Neural progenitor cell (in vitro differentiated cells): ENCODE results near the gene AADACL4. TPM values are rescaled to one million over a fixed set of nuclear protein-coding genes. Genes with fewer than 3 reads are reported as not detected.
A peak's percentile ranks its signal among the peaks of the same experiment; 100 is the strongest.

Experiments
- DNase-seq: peaks from one replicate; pipeline ENCODE4 v3.0.0-alpha.2; 2016; ENCODE audit warnings: low spot score
- H2AFZ ChIP-seq: fragments of 200-600 bp; sonication (generic); replicated peaks from 2 replicates; pipeline ENCODE4 v1.6.1; 2016; ENCODE audit warnings: antibody characterized with exemption
- H3F3A ChIP-seq: fragments of 200-600 bp; sonication (generic); 2 replicates; pipeline ENCODE4 v1.6.1; 2016; ENCODE audit warnings: antibody characterized with exemption, low read depth
- H3K27ac ChIP-seq: fragments of 200-600 bp; sonication (generic); 2 replicates; pipeline ENCODE4 v1.5.1; 2016; ENCODE audit warnings: mild to moderate bottlenecking
- H3K27me3 ChIP-seq: fragments of 200-600 bp; sonication (generic); 2 replicates; pipeline ENCODE4 v1.6.1; 2016; ENCODE audit warnings: mild to moderate bottlenecking, moderate library complexity
- H3K36me3 ChIP-seq: fragments of 200-600 bp; sonication (generic); 2 replicates; pipeline ENCODE4 v1.5.1; 2016
- H3K4me1 ChIP-seq: fragments of 200-600 bp; sonication (generic); 2 replicates; pipeline ENCODE4 v1.6.1; 2016; ENCODE audit warnings: mixed run types
- H3K4me2 ChIP-seq: fragments of 200-600 bp; sonication (generic); 2 replicates; pipeline ENCODE4 v1.6.1; 2016
- H3K4me3 ChIP-seq: fragments of 200-600 bp; sonication (generic); 2 replicates; pipeline ENCODE4 v1.5.1; 2016
- H3K79me2 ChIP-seq: fragments of 200-600 bp; sonication (generic); 2 replicates; pipeline ENCODE4 v1.6.1; 2016; ENCODE audit warnings: low read depth
- H3K9ac ChIP-seq: fragments of 200-600 bp; sonication (generic); 2 replicates; pipeline ENCODE4 v1.6.1; 2016
- H3K9me3 ChIP-seq: fragments of 200-600 bp; sonication (generic); 2 replicates; pipeline ENCODE4 v1.5.1; 2016; ENCODE audit warnings: low read depth
- H4K20me1 ChIP-seq: fragments of 200-600 bp; sonication (generic); 2 replicates; pipeline ENCODE4 v1.6.1; 2016; ENCODE audit warnings: low read depth
- H3K27ac Mint-ChIP-seq: 3 replicates; pipeline ENCODE4 v1.8.0; 2021; ENCODE audit warnings: mixed read lengths
- H3K27me3 Mint-ChIP-seq: 2 replicates; pipeline ENCODE4 v1.8.0; 2022; ENCODE audit warnings: low read depth, mild to moderate bottlenecking, inconsistent platforms, moderate library complexity, mixed read lengths; ENCODE audit not compliant: insufficient read depth
- H3K36me3 Mint-ChIP-seq: 3 replicates; pipeline ENCODE4 v1.8.0; 2021; ENCODE audit warnings: mixed read lengths
- H3K4me1 Mint-ChIP-seq: 3 replicates; pipeline ENCODE4 v1.8.0; 2021; ENCODE audit warnings: mixed read lengths
- H3K4me3 Mint-ChIP-seq: 3 replicates; pipeline ENCODE4 v1.8.0; 2021; ENCODE audit warnings: mild to moderate bottlenecking, moderate library complexity, mixed read lengths
- H3K9me3 Mint-ChIP-seq: 3 replicates; pipeline ENCODE4 v1.8.0; 2020; ENCODE audit warnings: mixed read lengths
- CTCF ChIP-seq: fragments of 200-600 bp; sonication (generic); IDR thresholded peaks from 2 replicates; pipeline ENCODE4 v1.5.1; 2017; ENCODE audit warnings: antibody characterized with exemption, mild to moderate bottlenecking
- EZH2 ChIP-seq: fragments of 200-600 bp; sonication (generic); IDR thresholded peaks from 2 replicates; pipeline ENCODE4 v1.6.1; 2017; ENCODE audit warnings: antibody characterized with exemption, mild to moderate bottlenecking, moderate library complexity
- EZH2phosphoT487 ChIP-seq: fragments of 200-600 bp; sonication (generic); IDR thresholded peaks from 2 replicates; pipeline ENCODE4 v1.6.1; 2017; ENCODE audit warnings: antibody characterized with exemption
- total RNA-seq: library from RNA; depleted of rRNA; stranded (reverse); fragments of >200 nt; gene quantifications from 2 replicates; pipeline ENCODE4 v1.2.3, GENCODE V29; 2015; ENCODE audit warnings: low replicate concordance

Gene AADACL4
- total RNA-seq, 1 donor from 2014 or later, result not detected

- Histone ChIP-seq H3F3A (peaks cover 6% of the 10 kb centered on the region), H3K9me3 (no peaks in the 10 kb centered on the region), H3K4me3 (no peak overlapping the region), H3K27ac (no peak overlapping the region), H3K9ac (no peak overlapping the region), H3K4me2 (no peak overlapping the region), H3K27me3 (no peaks in the 10 kb centered on the region), H3K36me3 (no peaks in the 10 kb centered on the region), H3K4me1 (no peaks in the 10 kb centered on the region), H3K79me2 (no peaks in the 10 kb centered on the region), H2AFZ (no peak overlapping the region), H4K20me1 (no peaks in the 10 kb centered on the region)
- Mint-ChIP-seq H3K4me1 (peaks cover 46% of the 10 kb centered on the region), H3K4me3 (peak overlapping the region; percentile 3), H3K9me3 (peaks cover 2% of the 10 kb centered on the region), H3K27me3 (peaks cover 27% of the 10 kb centered on the region), H3K36me3 (no peaks in the 10 kb centered on the region), H3K27ac (peak overlapping the region; percentile 36)
- no peak for DNase-seq
- no peak for TF ChIP-seq CTCF
- no peak for TF ChIP-seq EZH2
- TF ChIP-seq EZH2phosphoT487, result no peak
Observed at GRCh38 chr1:12604114-12604874, 39.6 kb upstream of the AADACL4 start.

- Histone ChIP-seq H3F3A (peaks cover 6% of the 10 kb centered on the region), H3K27me3 (no peaks in the 10 kb centered on the region), H3K4me1 (no peaks in the 10 kb centered on the region), H3K4me2 (no peak overlapping the region), H3K9ac (no peak overlapping the region), H3K4me3 (no peak overlapping the region), H3K36me3 (no peaks in the 10 kb centered on the region), H3K27ac (no peak overlapping the region), H2AFZ (no peak overlapping the region), H3K9me3 (no peaks in the 10 kb centered on the region), H3K79me2 (no peaks in the 10 kb centered on the region), H4K20me1 (no peaks in the 10 kb centered on the region)
- peaks cover 2% of the 10 kb centered on the region for H3K9me3 Mint-ChIP-seq
- no peak overlapping the region for H3K4me3 Mint-ChIP-seq
- no peaks in the 10 kb centered on the region for H3K36me3 Mint-ChIP-seq
- peaks cover 40% of the 10 kb centered on the region for H3K4me1 Mint-ChIP-seq
- H3K27ac Mint-ChIP-seq, result no peak overlapping the region
- peaks cover 27% of the 10 kb centered on the region for H3K27me3 Mint-ChIP-seq
- no peak for DNase-seq
- TF ChIP-seq EZH2 (no peak), CTCF (no peak), EZH2phosphoT487 (no peak)
Observed at GRCh38 chr1:12604986-12605385, 38.9 kb upstream of the AADACL4 start.

GRCh38 chr1:12607263-12607662, 36.6 kb upstream of the AADACL4 start:
- no peak overlapping the region for H3K4me3 Mint-ChIP-seq

More at GRCh38 chr1:12607263-12607662, 36.6 kb upstream of the AADACL4 start:
- Mint-ChIP-seq H3K27me3 (peaks cover 18% of the 10 kb centered on the region), H3K4me1 (peaks cover 24% of the 10 kb centered on the region), H3K36me3 (no peaks in the 10 kb centered on the region), H3K9me3 (peaks cover 2% of the 10 kb centered on the region), H3K27ac (no peak overlapping the region)
- H3K9me3 ChIP-seq, result no peaks in the 10 kb centered on the region
- no peak for DNase-seq
- H3K4me3 ChIP-seq, result no peak overlapping the region
- no peak overlapping the region for H3K4me2 ChIP-seq
- H3K9ac ChIP-seq, result no peak overlapping the region
- H2AFZ ChIP-seq, result no peak overlapping the region
- no peaks in the 10 kb centered on the region for H3K4me1 ChIP-seq
- H4K20me1 ChIP-seq, result no peaks in the 10 kb centered on the region
- no peaks in the 10 kb centered on the region for H3K36me3 ChIP-seq
- no peak overlapping the region for H3K27ac ChIP-seq
- H3K79me2 ChIP-seq, result no peaks in the 10 kb centered on the region
- TF ChIP-seq CTCF, result no peak
- TF ChIP-seq EZH2phosphoT487, result no peak
- TF ChIP-seq EZH2, result no peak
- no peaks in the 10 kb centered on the region for H3K27me3 ChIP-seq
- H3F3A ChIP-seq, result peaks cover 6% of the 10 kb centered on the region
